Mucosa of descending colon (tissue), 3 donors: ENCODE data around the gene FOCAD. TPM values are rescaled to one million over a fixed set of nuclear protein-coding genes. Genes with fewer than 3 reads are reported as not detected.

Experiments
- ATAC-seq: fragments of 200-7000 bp; cut with Tn5 transposase; one replicate; pipeline ENCODE4 v1.9.1; 2020; ENCODE audit warnings: mild to moderate bottlenecking, moderate library complexity
- DNase-seq, 3 donors: peaks; one replicate each; pipeline ENCODE4 v3.0.0-alpha.2; 2020
- H3K36me3 ChIP-seq: fragments of 200-600 bp; one replicate; pipeline ENCODE4 v1.8.0; 2021; ENCODE audit warnings: low read depth, mild to moderate bottlenecking
- H3K4me1 ChIP-seq: fragments of 200-600 bp; one replicate; pipeline ENCODE4 v1.8.0; 2021; ENCODE audit warnings: low read depth, mild to moderate bottlenecking
- H3K4me3 ChIP-seq: fragments of 200-600 bp; one replicate; pipeline ENCODE4 v1.8.0; 2021; ENCODE audit warnings: mild to moderate bottlenecking
- H3K9me3 ChIP-seq: fragments of 200-600 bp; one replicate; pipeline ENCODE4 v1.8.0; 2021; ENCODE audit warnings: mild to moderate bottlenecking
- CTCF ChIP-seq: fragments of 200-600 bp; IDR thresholded peaks from one replicate; pipeline ENCODE4 v1.8.0; 2022; ENCODE audit warnings: antibody characterized with exemption, mild to moderate bottlenecking
- intact Hi-C, 2 donors: fragments of 100-400 bp; cut with DNase I in 1 of 2; cut with micrococcal nuclease in 1 of 2; formaldehyde crosslinking; loops; one replicate each; pipeline versions ENCODE4 v1.11.0 to v1.11.1; 2022; cut with DNase I, micrococcal nuclease
- total RNA-seq, 3 donors: library from RNA; stranded (reverse); fragmentation: NEBNext Ultra II Directional in 2 of 3; extraction: Animal tissue kit (Norgen Biotek cat#: 25700) in 2 of 3; gene quantifications; one replicate each; pipeline versions ENCODE4 v1.2.1 to v1.2.4, GENCODE V29; 2021 to 2023
- donor health status: DM: no; HTN: no; CAD: no; lungs with moderate emphysema.
- donor health status: DM: no; HTN: no; CAD: no.
- donor health status: DM: no; HTN: yes; CAD: no.

Gene FOCAD
- total RNA-seq, 3 donors from 2014 or later = 26.6 to 30.3 (median 26.9) TPM

DNA sequence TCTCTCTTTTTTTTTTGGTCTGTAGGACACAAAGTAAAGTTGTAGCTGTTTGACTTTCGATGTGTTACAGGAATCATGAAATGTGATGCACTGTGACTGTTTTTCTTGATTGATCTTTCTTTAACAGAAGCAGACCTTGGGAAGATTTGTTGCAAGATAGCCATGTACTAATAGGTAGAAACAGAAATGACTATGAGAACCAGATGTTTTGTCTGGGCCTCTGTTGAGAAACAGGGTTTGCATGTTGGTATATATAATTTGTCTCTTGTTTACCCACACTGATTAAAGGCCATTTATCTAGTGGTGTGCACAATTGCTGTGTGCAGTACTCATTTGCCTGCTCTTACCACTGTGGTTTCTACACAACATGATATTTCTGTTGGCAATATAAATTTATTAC, 222.3 kb downstream of the FOCAD start:
- no peak for TF ChIP-seq CTCF
- Histone ChIP-seq H3K4me3 (no peak overlapping the region), H3K9me3 (no peaks in the 10 kb centered on the region), H3K36me3 (no peaks in the 10 kb centered on the region), H3K4me1 (no peaks in the 10 kb centered on the region)
- no peak for ATAC-seq
- intact Hi-C loops = no loop called here
- DNase-seq = no peak

- Histone ChIP-seq H3K36me3 (no peaks in the 10 kb centered on the region), H3K4me3 (no peak overlapping the region), H3K9me3 (no peaks in the 10 kb centered on the region), H3K4me1 (no peaks in the 10 kb centered on the region)
- no peak for ATAC-seq
- DNase-seq = no peak
- TF ChIP-seq CTCF = no peak
- intact Hi-C loops = no loop called here
Observed at GRCh38 chr9:20908461-20908860, 224.4 kb downstream of the FOCAD start.

DNA sequence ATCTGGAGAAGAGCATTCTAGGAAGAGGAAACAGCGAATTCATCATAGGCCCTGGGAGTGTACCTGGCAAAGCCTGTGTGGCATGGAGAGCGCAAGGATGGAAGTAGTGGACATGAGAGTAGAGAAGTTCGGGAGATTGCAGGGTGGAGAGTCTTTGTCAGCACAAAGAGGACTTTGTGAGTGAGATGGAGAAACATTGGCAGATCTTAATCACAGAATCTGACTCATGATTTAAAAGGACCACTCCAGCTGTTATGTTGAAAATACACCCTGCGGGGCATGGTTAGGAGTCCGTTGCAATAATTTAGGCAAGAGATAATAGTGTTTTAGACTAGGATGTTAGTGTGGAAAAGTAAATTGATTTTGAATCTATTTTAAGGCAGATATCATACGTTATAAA, 230.5 kb downstream of the FOCAD start:
- Histone ChIP-seq H3K4me3 (no peak overlapping the region), H3K36me3 (no peaks in the 10 kb centered on the region), H3K9me3 (no peaks in the 10 kb centered on the region), H3K4me1 (no peaks in the 10 kb centered on the region)
- ATAC-seq (no peak), DNase-seq (no peak)
- no peak for TF ChIP-seq CTCF
- intact Hi-C loops = no loop called here

- ATAC-seq (no peak), DNase-seq (no peak)
- Histone ChIP-seq H3K36me3 (no peaks in the 10 kb centered on the region), H3K4me3 (no peak overlapping the region), H3K9me3 (no peaks in the 10 kb centered on the region), H3K4me1 (no peaks in the 10 kb centered on the region)
- no peak for TF ChIP-seq CTCF
- intact Hi-C loops = no loop called here
Observed at GRCh38 chr9:20921362-20921761, 237.3 kb downstream of the FOCAD start.

- ATAC-seq (no peak), DNase-seq (no peak)
- TF ChIP-seq CTCF = no peak
- intact Hi-C loops = no loop called here
- Histone ChIP-seq H3K4me1 (no peaks in the 10 kb centered on the region), H3K36me3 (no peaks in the 10 kb centered on the region), H3K4me3 (no peak overlapping the region), H3K9me3 (no peaks in the 10 kb centered on the region)
Observed at GRCh38 chr9:20925256-20926045, 241.4 kb downstream of the FOCAD start.
